GM18870 (cell line): ENCODE results near the gene HAX1.
"Not testable (repeated sequence)": the region's sequence is repeated elsewhere in the genome, so short reads cannot be mapped to it uniquely, and the experiment has no call there.

ENCODE experiments used
- ATAC-seq: cut with Tn5 transposase; IDR thresholded peaks from one replicate; pipeline ENCODE4 v1.9.1; 2021; ENCODE audit warnings: moderate library complexity; ENCODE audit not compliant: unreplicated experiment

HAX1 gene

GRCh38 chr1:154272217-154272998 lies at the start of gene HAX1:
Gene HAX1 (plus strand): TSS chr1:154272629. CDS start chr1:154272724, 95 bp downstream.
- ATAC-seq, result peak; percentile 92

DNA sequence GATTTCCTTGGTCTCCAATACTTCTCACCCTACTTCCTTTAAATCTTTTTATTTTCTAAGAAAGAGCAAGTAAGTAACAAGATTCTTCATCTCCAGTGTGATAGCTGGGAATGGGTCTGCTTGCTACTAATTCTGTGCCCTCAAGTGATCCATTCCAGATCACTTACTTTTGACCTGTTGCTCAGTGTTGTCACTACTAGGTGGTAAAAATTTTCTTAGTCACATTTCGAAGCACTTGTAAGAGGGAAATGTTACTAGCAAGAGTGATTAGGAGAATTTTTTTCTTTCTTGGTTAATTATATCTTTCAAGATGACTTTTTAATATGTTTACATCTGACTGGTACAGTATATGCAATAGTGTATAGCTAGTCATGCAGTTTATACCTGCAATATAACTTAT lies 49.5 kb upstream of the HAX1 start:
- no peak for ATAC-seq

DNA sequence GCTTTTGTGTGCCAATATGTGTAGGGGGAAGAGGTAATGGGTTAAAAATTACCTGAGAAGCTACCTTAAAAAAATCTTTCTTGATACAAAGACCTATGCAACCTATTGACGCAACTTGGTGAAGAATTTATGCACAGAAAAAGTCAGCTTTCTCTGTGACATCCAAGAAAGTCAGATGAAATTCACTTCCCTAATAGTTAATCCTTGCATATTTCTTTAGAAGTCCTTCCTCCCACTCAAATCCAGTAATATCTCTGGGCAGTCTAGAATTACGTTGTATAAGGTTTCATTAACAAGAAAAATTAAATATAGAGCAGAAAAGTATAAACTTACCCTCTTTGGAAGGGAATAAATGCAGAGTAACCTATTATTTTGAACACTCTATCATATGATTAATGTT lies 48.8 kb upstream of the HAX1 start:
- ATAC-seq, result no peak

GRCh38 chr1:154225370-154225769 lies 47.1 kb upstream of the HAX1 start:
- no peak for ATAC-seq

- not testable (repeated sequence) for ATAC-seq
Measured at GRCh38 chr1:154231112-154231511, 41.3 kb upstream of the HAX1 start.

DNA sequence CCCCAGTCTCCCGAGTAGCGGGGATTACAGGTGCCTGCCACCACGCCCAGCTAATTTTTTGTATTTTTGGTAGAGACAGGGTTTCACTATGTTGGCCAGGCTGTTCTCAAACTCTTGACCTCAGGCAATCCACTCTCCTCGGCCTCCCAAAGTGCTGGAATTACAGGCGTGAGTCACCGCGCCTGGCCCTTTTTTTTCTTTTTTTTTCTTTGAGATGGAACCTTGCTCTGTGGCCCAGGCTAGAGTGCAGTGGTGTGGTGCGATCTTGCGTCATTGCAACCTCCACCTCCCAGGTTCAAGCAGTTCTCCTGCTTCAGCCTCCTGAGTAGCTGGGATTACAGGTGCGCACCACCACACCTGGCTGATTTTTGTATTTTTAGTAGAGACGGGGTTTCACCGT lies 39.3 kb upstream of the HAX1 start:
- not testable (repeated sequence) for ATAC-seq

- no peak for ATAC-seq
Measured at GRCh38 chr1:154236855-154237254, 35.6 kb upstream of the HAX1 start.

DNA sequence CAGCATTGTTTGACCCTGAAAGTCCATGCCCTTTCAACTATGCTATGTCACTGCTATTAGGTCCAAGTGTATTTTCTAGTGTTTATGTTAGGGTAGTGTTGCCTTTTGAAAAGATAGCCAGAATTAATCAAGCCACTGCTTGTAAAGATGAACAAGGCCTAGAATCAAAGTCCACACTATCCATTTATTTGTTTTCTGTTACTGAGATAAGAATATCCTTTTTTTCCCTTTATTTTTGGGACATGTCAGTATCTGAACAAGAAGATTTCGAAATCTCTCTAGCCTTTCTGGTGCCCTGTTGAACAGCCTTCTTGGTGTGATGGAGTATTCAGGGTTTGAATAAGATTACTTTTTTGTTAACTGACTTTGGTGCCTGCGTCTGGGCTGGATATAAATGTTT lies 35.0 kb upstream of the HAX1 start:
- no peak for ATAC-seq

DNA sequence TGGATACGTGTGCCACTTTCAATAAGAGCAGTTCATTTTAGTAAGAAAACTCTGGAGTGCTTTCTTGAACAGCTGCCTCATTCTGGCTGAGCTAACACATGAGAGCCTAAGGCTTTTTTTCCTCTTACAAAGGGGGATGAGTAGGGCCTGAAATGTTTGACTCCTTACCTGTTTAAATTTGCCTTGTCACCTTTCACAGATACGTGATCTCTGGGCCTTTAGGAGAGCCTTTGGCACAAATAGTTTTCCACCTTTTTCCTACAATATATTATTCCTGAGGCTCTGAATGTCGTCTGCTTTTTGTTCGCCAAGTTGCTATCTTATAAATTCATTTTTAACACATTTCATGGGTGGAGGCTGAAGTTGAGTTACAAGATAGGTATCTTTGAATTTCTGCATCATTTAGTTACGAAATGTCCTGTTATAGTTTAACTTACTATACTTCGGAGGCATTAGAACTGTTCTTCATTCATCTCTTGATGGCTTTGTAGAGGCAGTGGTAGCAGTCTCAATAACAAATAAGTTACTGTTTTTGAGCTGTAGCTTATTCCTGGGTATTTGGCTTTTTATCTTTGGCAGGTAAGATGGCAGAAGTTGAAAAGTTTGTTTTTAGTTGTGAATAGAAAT lies 34.4 kb upstream of the HAX1 start:
- ATAC-seq, result no peak

GRCh38 chr1:154239491-154239890 lies 32.9 kb upstream of the HAX1 start:
- no peak for ATAC-seq

DNA sequence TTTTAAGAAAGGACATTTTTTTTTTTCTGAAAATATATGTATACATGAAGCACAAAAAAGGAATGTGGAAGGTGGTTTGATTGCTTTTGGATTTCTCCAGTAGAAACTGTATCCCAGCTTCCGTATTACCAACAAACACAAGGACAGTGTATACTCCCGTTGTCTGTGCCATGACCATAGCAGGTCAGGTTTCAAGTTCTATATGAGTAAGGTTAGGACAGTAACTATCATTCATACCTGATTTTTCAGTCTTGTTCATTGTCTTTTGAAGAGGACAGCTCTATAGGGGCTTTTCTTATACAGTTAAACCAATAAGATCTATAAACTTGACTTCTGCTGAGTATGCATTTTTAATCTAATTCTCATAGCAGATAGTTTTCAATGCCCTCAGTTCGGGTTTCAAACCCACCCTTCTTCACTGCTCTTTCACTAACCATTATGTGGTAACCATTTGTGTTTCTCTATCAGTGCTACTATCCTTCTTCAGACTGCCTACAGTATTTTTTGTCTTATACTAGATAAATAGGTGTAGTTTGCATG lies 32.1 kb upstream of the HAX1 start:
- no peak for ATAC-seq

DNA sequence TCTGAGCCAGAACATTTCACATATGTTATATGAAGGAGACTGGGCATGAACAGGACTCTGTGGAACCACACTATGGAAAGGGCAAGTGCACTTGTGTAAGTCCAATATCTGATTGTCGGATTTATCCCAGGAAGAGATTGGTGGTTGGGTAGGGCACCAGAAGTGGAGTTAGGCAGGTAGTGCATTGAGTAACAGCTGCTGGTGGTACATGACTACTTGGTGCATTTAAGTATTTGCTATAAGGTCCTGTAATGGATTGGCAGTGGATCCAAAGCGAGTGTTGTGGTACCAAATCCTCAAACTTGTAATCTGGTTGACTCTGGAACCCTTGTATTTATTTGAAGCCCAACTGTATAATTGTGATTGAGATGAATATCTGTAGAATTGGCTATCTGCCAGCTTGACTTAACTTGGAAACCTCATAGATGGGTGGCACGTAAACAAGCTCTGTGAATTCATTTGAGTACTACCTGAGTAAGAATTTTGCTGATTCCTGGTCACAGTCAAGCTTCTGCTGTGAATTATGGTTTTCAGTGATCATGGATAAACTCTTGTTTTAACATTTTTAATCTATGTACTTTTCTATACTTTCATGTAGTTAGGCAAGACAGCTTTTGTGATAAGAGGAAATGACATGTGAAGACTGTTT lies 30.6 kb upstream of the HAX1 start:
- no peak for ATAC-seq

GRCh38 chr1:154253671-154254070 lies 18.8 kb upstream of the HAX1 start:
- no peak for ATAC-seq

DNA sequence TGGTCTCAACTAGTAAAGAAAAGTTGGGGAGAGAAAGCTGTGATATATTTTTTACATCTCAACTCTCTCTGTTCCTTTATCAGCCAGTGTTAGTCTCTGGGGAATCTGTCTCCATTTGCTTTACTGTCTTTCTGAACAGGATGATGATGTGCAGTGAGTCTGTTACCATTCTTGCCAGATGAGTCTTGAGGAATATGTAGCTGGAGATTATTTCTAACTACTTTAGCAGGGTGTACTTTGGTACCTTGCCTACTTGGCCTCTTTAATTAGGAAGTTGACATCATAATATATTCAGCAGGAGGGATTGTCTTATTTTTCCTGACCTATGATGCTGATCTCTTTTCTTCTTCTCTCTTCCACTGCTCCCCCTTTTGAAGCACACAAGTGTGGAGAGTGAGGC lies 15.7 kb upstream of the HAX1 start:
- no peak for ATAC-seq

DNA sequence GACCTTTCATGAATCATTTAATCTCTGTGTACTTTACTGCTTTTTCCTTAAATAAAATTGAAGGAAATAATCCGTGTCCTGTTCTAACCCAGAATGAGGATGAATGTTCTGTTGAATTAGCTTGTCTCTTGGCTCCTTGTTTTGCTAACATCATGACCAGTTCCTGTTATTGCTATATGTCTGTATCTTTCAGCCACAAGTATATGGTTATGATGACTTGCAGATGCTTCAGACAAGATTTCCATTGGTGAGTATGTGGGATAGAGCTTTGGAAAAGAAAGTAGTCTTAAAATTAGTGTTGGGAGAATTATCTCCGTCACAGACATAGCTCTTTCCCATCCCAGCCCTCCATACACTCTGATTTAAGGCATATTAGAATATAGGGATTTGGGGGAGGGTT lies 13.6 kb upstream of the HAX1 start:
- no peak for ATAC-seq

- no peak for ATAC-seq
Measured at GRCh38 chr1:154260127-154260526, 12.3 kb upstream of the HAX1 start.

DNA sequence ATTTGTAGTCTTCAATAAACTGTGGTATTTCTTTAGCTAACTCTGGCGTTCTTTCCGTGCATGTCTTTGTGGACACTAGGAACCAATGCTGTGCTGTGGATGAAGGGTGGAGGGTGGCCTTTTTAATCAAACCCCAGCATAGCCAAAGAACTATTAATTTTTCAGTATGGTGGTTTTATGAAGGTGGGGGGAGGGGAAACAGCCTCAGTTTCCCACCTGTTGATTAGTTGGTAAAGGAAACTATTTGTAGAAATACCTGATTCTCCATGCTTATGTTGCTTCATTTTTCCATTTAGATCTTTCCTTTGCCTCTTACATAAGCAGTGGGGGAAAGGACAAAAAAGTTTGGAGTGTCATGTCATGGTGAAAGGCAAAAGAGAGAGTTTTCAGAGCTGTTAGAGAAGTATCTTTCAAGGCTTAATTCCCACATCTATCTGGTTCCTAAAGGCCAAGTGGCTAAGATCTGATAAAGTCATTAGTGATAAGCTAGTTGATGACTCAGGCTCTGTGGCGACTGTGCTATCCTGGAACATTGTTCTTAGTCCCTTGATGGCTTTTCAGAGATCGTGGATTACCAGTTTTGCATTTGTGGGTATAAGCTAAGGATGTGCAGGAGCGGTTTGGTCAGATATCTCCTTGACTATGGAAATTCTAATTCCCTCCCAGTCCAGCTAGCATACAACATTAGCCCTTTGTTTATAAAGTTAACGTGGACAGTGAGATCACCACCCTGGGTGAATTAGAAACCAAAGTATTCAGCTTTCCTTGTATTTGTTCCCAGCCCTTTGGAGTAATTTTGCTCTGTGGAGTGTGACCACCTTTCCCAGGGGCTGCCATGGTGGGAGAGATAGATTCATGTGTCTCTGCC lies 8.7 kb upstream of the HAX1 start:
- no peak for ATAC-seq

DNA sequence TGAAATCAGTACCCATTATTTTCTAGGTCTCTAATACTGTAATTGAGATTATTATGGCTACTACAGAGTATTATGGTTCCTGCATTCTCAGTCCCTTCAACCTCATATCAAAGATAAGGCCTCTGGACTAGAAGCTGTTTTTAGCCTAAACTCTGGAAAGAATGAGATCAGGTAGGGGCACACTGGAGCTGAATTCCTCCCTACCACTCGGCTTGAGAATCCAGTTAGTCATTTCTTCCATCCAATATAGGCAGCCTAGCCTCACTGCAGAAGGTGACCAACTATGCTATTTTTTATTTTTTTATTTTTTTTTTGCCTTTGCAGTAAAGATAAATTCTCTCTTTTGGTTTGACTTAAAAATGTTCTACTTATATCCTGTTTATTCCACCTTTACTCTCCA lies 8.0 kb upstream of the HAX1 start:
- ATAC-seq, result no peak

DNA sequence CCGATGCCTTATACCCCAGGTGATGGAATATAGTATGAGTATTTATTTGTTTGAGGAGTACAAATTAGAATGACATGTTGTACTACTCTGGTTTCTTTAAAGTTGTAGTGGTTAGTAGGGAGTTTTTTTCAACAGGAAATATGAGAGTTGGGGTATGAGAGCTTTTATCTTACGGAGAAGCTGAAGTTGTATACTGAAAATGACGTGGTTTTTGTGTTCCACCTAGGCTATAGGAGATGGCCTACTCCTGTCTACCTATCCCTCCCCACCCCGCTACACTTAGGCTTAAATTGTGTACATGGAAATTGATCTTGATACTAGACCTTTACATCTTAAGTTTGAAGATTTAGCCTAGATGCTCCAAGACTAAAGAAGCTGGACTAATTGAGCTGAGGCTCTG lies 6.8 kb upstream of the HAX1 start:
- no peak for ATAC-seq

GRCh38 chr1:154270833-154271232 lies 1.6 kb upstream of the HAX1 start:
- no peak for ATAC-seq

DNA sequence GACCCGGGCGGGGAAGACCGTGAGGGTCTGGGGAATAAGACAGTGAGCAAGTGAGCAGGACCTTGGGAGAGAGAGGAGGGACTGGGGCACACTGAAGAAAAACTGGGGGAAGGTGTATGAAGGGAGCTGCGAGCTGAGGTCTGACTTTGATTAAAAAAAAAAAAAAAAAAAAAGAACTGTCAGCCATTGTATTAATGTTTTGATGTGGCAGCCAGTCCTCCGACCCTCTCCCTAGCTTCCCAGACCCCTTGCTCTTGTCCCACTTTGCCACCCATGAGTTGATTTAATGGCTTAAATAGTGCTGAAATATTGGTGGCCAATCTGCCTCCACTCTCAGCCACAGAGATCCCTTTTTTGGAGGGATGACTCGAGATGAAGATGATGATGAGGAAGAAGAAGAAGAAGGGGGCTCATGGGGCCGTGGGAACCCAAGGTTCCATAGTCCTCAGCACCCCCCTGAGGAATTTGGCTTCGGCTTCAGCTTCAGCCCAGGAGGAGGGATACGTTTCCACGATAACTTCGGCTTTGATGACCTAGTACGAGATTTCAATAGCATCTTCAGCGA lies 652 bp downstream of the HAX1 start:
- no peak for ATAC-seq
